ENCODE data around the gene DIAPH2. TPM values are rescaled to one million over a fixed set of nuclear protein-coding genes. Genes with fewer than 3 reads are reported as not detected.

Gene DIAPH2
- total and polyA plus RNA-seq, 2 of the 13 experiments (the other 11 are each of a cell fraction or from before 2014, with no cell fraction given) = 2.1 to 8.5 TPM

DNA sequence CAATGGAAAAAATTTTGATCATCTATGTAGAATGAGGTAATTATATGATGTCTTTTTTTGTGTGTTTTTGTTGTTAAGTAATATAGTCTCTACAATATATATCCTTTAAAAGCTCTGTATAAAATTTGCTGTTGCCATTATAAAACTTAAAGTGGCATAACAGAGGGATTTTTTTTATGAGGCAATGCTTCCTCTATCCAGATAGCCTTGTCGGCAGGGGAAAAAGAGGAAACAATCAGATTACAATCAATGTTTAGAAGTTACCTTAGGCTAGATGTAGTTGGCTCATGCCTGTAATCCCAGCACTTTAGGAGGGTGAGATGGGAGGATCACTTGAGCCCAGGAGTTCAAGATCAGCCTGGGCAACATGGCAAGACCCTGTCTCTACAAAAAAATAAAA lies 86.8 kb downstream of the DIAPH2 start:
- H3K79me2 ChIP-seq (ENCODE audit: insufficient read depth, low read length) = no peaks in the 10 kb centered on the region
- no peak for TF ChIP-seq SRF (IDR thresholded peaks at IDR 0.05; ENCODE audit: low read depth, low read length)
- TF ChIP-seq TBP (CRISPR knock-in tag; IDR thresholded peaks at IDR 0.05) = no peak
- TF ChIP-seq MTA1 (CRISPR knock-in tag; IDR thresholded peaks at IDR 0.05; ENCODE audit: borderline replicate concordance) = no peak
- no peak for TF ChIP-seq ZFY (CRISPR knock-in tag; IDR thresholded peaks at IDR 0.05)
- TF ChIP-seq MLLT10 (CRISPR knock-in tag; IDR thresholded peaks at IDR 0.05) = no peak
- no peak for TF ChIP-seq ZNF431 (CRISPR knock-in tag; IDR thresholded peaks at IDR 0.05; ENCODE audit: borderline replicate concordance, low read depth)
- no peak for TF ChIP-seq JUNB (CRISPR knock-in tag; IDR thresholded peaks at IDR 0.05; ENCODE audit: borderline replicate concordance)
- TF ChIP-seq ZNF850 (CRISPR knock-in tag; conservative IDR thresholded peaks at IDR 0.05) = no peak

DNA sequence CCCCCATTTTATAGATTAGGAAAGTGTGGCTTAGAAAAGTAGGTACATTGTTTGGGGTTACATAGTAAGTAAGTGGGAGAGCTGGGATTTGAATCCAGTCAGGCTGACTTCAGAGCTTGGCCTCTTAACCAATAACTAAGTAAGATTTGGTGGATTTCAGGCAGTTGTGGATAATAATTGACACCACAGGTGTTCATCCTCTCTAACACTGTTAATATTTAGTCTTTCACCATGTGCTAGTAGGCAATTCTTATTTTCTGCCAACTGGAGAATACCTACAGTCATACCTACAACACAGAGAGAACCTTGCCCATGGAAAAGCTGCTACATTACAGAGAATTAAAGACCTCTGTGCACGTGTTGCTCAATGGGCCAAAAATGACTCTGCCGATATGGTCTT lies 89.5 kb downstream of the DIAPH2 start:
- in situ Hi-C loops (cut with HindIII; ENCODE audit: extremely low pct_ligation_motif_present, low pct_unique_long_range_greater_than_20kb) = no loop called here

More for the DNA sequence above, 86.8 kb downstream of the DIAPH2 start:
- H2AFZ ChIP-seq (ENCODE audit: low read length) = no peak overlapping the region
- intact Hi-C loops (cut with micrococcal nuclease; ENCODE audit: unreplicated experiment) = loop anchor here (2.0 to 5.0 kb wide), 2 partner anchors 399 to 916 kb away; no protein-coding TSS in a partner anchor
- BruUV-seq (replicated peaks) = no TSS peak
- H3K27me3 ChIP-seq (ENCODE audit: control insufficient read depth in 1 of 2, insufficient read depth in 2 of 2, low read length in 2 of 2) = no peaks in the 10 kb centered on the region
- FAIRE-seq (no peak), DNase-seq (ENCODE audit: low spot score) (no peak), ATAC-seq (no peak)
- H3K9me3 ChIP-seq (ENCODE audit: low read length) = no peaks in the 10 kb centered on the region
- H3K27ac ChIP-seq (ENCODE audit: extremely low read length, insufficient read depth, low read length) = no peak overlapping the region
- no peaks in the 10 kb centered on the region for H4K20me1 ChIP-seq (ENCODE audit: insufficient read depth, low read length)
- no peak overlapping the region for H3K4me3 ChIP-seq (replicated peaks in 1 of 3; ENCODE audit: insufficient read depth in 1 of 3, low read depth in 2 of 3, low read length in 3 of 3)
- no peak overlapping the region for H3K9ac ChIP-seq (ENCODE audit: insufficient read depth, low read depth, low read length)
- in situ Hi-C loops (cut with HindIII; ENCODE audit: extremely low pct_ligation_motif_present, low pct_unique_long_range_greater_than_20kb) = no loop called here
- H3K4me2 ChIP-seq (ENCODE audit: low read depth, low read length) = no peak overlapping the region
- 86% methylated on average over 1 of the region's 1 CpG for WGBS (ENCODE audit: low lambda C conversion rate)
- no peaks in the 10 kb centered on the region for H3K4me1 ChIP-seq (ENCODE audit: insufficient read depth, low read length)
- H3K36me3 ChIP-seq (replicated peaks in 1 of 2; ENCODE audit: control insufficient read depth in 1 of 2, insufficient read depth in 2 of 2, low read length in 2 of 2) = no peaks in the 10 kb centered on the region
- POLR2A ChIA-PET = no interaction called here
- CTCF ChIA-PET (ENCODE audit: low intra/inter-chr PET ratio, low total read pairs) = no interaction called here

More for the DNA sequence above, 89.5 kb downstream of the DIAPH2 start:
- no peak overlapping the region for H2AFZ ChIP-seq (ENCODE audit: low read length)
- no peak overlapping the region for H3K4me3 ChIP-seq (replicated peaks in 1 of 3; ENCODE audit: insufficient read depth in 1 of 3, low read depth in 2 of 3, low read length in 3 of 3)
- no peak for DNase-seq (ENCODE audit: low spot score)
- TF ChIP-seq ZNF205 (CRISPR knock-in tag; IDR thresholded peaks at IDR 0.05) = no peak
- TF ChIP-seq, protein P1, sequence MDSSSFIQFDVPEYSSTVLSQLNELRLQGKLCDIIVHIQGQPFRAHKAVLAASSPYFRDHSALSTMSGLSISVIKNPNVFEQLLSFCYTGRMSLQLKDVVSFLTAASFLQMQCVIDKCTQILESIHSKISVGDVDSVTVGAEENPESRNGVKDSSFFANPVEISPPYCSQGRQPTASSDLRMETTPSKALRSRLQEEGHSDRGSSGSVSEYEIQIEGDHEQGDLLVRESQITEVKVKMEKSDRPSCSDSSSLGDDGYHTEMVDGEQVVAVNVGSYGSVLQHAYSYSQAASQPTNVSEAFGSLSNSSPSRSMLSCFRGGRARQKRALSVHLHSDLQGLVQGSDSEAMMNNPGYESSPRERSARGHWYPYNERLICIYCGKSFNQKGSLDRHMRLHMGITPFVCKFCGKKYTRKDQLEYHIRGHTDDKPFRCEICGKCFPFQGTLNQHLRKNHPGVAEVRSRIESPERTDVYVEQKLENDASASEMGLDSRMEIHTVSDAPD (CRISPR knock-in tag; IDR thresholded peaks at IDR 0.05) = no peak
- TF ChIP-seq ZNF589 (CRISPR knock-in tag; conservative IDR thresholded peaks at IDR 0.05) = no peak
- TF ChIP-seq, protein P2, sequence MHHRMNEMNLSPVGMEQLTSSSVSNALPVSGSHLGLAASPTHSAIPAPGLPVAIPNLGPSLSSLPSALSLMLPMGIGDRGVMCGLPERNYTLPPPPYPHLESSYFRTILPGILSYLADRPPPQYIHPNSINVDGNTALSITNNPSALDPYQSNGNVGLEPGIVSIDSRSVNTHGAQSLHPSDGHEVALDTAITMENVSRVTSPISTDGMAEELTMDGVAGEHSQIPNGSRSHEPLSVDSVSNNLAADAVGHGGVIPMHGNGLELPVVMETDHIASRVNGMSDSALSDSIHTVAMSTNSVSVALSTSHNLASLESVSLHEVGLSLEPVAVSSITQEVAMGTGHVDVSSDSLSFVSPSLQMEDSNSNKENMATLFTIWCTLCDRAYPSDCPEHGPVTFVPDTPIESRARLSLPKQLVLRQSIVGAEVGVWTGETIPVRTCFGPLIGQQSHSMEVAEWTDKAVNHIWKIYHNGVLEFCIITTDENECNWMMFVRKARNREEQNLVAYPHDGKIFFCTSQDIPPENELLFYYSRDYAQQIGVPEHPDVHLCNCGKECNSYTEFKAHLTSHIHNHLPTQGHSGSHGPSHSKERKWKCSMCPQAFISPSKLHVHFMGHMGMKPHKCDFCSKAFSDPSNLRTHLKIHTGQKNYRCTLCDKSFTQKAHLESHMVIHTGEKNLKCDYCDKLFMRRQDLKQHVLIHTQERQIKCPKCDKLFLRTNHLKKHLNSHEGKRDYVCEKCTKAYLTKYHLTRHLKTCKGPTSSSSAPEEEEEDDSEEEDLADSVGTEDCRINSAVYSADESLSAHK (CRISPR knock-in tag; IDR thresholded peaks at IDR 0.05; ENCODE audit: borderline replicate concordance) = no peak
- no peaks in the 10 kb centered on the region for H3K79me2 ChIP-seq (ENCODE audit: insufficient read depth, low read length)
- no peaks in the 10 kb centered on the region for H3K27me3 ChIP-seq (ENCODE audit: control insufficient read depth in 1 of 2, insufficient read depth in 2 of 2, low read length in 2 of 2)
- ChIA-PET POLR2A (no interaction called here), CTCF (ENCODE audit: low intra/inter-chr PET ratio, low total read pairs) (no interaction called here)
- H3K4me1 ChIP-seq (ENCODE audit: insufficient read depth, low read length) = no peaks in the 10 kb centered on the region
- no peak for ATAC-seq
- no TSS peak for BruUV-seq (replicated peaks)
- WGBS (ENCODE audit: low lambda C conversion rate) = 100% methylated on average over 2 of the region's 2 CpGs
- no peak overlapping the region for H3K9ac ChIP-seq (ENCODE audit: insufficient read depth, low read depth, low read length)
- intact Hi-C loops (cut with micrococcal nuclease; ENCODE audit: unreplicated experiment) = loop anchor here (5.0 kb wide), 1 partner anchor 913 kb away; no protein-coding TSS in a partner anchor
- H3K4me2 ChIP-seq (ENCODE audit: low read depth, low read length) = no peak overlapping the region
- no peaks in the 10 kb centered on the region for H4K20me1 ChIP-seq (ENCODE audit: insufficient read depth, low read length)
- FAIRE-seq = no peak
- H3K36me3 ChIP-seq (replicated peaks in 1 of 2; ENCODE audit: control insufficient read depth in 1 of 2, insufficient read depth in 2 of 2, low read length in 2 of 2) = no peaks in the 10 kb centered on the region
- H3K27ac ChIP-seq (ENCODE audit: extremely low read length, insufficient read depth, low read length) = no peak overlapping the region
- no peaks in the 10 kb centered on the region for H3K9me3 ChIP-seq (ENCODE audit: low read length)

Measured in HepG2 (cell line).